ENCODE data around the gene SLC52A1. TPM values are rescaled to one million over a fixed set of nuclear protein-coding genes. Genes with fewer than 3 reads are reported as not detected.

Gene SLC52A1
- total and polyA plus RNA-seq, 2 of the 13 experiments (the other 11 are each of a cell fraction or from before 2014, with no cell fraction given), result 0.03 to 0.13 TPM

DNA sequence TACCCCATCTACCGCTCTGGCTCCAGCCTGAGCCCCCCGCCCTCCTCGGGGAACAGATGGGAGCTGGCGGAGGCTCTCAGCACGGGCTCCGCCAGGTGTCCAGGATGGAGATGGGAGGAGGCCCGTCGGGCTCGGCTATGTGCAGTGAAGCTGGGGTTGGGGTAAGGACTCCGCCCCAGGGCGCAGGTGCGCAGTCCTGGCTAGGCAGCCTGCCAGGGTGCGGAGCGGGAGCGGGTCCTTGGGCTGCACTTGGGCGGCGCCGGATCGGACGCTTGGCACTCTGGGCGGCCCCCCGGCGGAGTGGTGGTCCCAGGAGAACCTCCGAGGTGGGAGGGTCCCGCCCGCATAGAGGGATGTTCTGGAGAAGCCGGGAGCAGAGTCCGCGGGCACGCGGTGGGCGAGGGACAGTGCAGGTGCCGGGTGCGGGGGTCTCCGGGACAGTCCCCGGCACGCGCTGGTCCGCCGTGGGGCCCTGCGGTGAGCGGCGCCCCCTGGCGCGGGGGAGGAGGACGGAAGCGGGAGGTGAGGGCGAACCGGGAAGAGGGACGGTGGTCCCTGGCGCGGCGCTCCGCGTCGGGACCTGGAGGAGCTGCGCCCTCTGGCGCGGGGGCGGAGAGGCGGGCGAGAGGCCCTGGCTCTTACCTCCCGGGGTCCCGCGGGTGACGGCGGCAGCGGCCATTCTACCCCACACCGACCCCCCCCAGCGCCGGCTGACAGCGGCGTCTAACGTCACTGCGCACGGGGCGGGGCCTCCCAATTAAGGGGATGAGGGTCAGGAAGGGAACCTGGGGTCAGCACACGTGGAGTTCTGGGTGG lies 48.1 kb downstream of the SLC52A1 start, which contains the start of gene CAMTA2 (continued):
- TF ChIP-seq, protein P1, sequence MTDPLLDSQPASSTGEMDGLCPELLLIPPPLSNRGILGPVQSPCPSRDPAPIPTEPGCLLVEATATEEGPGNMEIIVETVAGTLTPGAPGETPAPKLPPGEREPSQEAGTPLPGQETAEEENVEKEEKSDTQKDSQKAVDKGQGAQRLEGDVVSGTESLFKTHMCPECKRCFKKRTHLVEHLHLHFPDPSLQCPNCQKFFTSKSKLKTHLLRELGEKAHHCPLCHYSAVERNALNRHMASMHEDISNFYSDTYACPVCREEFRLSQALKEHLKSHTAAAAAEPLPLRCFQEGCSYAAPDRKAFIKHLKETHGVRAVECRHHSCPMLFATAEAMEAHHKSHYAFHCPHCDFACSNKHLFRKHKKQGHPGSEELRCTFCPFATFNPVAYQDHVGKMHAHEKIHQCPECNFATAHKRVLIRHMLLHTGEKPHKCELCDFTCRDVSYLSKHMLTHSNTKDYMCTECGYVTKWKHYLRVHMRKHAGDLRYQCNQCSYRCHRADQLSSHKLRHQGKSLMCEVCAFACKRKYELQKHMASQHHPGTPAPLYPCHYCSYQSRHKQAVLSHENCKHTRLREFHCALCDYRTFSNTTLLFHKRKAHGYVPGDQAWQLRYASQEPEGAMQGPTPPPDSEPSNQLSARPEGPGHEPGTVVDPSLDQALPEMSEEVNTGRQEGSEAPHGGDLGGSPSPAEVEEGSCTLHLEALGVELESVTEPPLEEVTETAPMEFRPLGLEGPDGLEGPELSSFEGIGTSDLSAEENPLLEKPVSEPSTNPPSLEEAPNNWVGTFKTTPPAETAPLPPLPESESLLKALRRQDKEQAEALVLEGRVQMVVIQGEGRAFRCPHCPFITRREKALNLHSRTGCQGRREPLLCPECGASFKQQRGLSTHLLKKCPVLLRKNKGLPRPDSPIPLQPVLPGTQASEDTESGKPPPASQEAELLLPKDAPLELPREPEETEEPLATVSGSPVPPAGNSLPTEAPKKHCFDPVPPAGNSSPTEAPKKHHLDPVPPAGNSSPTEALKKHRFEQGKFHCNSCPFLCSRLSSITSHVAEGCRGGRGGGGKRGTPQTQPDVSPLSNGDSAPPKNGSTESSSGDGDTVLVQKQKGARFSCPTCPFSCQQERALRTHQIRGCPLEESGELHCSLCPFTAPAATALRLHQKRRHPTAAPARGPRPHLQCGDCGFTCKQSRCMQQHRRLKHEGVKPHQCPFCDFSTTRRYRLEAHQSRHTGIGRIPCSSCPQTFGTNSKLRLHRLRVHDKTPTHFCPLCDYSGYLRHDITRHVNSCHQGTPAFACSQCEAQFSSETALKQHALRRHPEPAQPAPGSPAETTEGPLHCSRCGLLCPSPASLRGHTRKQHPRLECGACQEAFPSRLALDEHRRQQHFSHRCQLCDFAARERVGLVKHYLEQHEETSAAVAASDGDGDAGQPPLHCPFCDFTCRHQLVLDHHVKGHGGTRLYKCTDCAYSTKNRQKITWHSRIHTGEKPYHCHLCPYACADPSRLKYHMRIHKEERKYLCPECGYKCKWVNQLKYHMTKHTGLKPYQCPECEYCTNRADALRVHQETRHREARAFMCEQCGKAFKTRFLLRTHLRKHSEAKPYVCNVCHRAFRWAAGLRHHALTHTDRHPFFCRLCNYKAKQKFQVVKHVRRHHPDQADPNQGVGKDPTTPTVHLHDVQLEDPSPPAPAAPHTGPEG (CRISPR knock-in tag; IDR thresholded peaks at IDR 0.05), result peak; percentile 83
- TF ChIP-seq ZBTB8A (CRISPR knock-in tag; IDR thresholded peaks at IDR 0.05; ENCODE audit: borderline replicate concordance, low read depth) (no peak), IRX3 (CRISPR knock-in tag; IDR thresholded peaks at IDR 0.05; ENCODE audit: borderline replicate concordance, low read depth) (no peak), ZNF326 (CRISPR knock-in tag; IDR thresholded peaks at IDR 0.05; ENCODE audit: borderline replicate concordance) (no peak), RXRB (CRISPR knock-in tag; IDR thresholded peaks at IDR 0.05; ENCODE audit: borderline replicate concordance) (peak; percentile 35; the same call in 1 of the 2 replicates), ZNF746 (CRISPR knock-in tag; IDR thresholded peaks at IDR 0.05) (0 out of 2 replicates have a peak, but pooled peaks have one; percentile 58), ZNF460 (CRISPR knock-in tag; IDR thresholded peaks at IDR 0.05; ENCODE audit: borderline replicate concordance) (peak; percentile 64), ZNF713 (CRISPR knock-in tag; IDR thresholded peaks at IDR 0.05) (no peak), PHF5A (CRISPR knock-in tag; IDR thresholded peaks at IDR 0.05; ENCODE audit: low read depth, unreplicated experiment) (no peak), SMAD9 (CRISPR knock-in tag; IDR thresholded peaks at IDR 0.05) (no peak), ZNF670 (CRISPR knock-in tag; IDR thresholded peaks at IDR 0.05; ENCODE audit: borderline replicate concordance) (peak; percentile 90; the same call in 1 of the 2 replicates), GZF1 (CRISPR knock-in tag; IDR thresholded peaks at IDR 0.05) (no peak), PRPF4 (IDR thresholded peaks at IDR 0.05; ENCODE audit: low read depth, low read length, poor library complexity, severe bottlenecking) (no peak), FOXP1 (IDR thresholded peaks at IDR 0.05) (no peak), FOXP1 (CRISPR knock-in tag; IDR thresholded peaks at IDR 0.05) (no peak), ZNF343 (CRISPR knock-in tag; IDR thresholded peaks at IDR 0.05) (no peak; the same call in 1 of the 2 replicates), ZNF792 (CRISPR knock-in tag; IDR thresholded peaks at IDR 0.05) (no peak), ZNF878 (CRISPR knock-in tag; IDR thresholded peaks at IDR 0.05) (no peak)
- TF ChIP-seq, protein P2, sequence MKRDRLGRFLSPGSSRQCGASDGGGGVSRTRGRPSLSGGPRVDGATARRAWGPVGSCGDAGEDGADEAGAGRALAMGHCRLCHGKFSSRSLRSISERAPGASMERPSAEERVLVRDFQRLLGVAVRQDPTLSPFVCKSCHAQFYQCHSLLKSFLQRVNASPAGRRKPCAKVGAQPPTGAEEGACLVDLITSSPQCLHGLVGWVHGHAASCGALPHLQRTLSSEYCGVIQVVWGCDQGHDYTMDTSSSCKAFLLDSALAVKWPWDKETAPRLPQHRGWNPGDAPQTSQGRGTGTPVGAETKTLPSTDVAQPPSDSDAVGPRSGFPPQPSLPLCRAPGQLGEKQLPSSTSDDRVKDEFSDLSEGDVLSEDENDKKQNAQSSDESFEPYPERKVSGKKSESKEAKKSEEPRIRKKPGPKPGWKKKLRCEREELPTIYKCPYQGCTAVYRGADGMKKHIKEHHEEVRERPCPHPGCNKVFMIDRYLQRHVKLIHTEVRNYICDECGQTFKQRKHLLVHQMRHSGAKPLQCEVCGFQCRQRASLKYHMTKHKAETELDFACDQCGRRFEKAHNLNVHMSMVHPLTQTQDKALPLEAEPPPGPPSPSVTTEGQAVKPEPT (CRISPR knock-in tag; IDR thresholded peaks at IDR 0.05; ENCODE audit: low read depth), result no peak

Data from HepG2 (cell line).